IPS DF 4.7 (cell line): ENCODE results near the gene KRTAP12-4.
"Not testable (repeated sequence)": the region's sequence is repeated elsewhere in the genome, so short reads cannot be mapped to it uniquely, and the experiment has no call there.

ENCODE experiments used
- DNase-seq: peaks from one replicate; pipeline ENCODE4 v3.0.0-alpha.2; 2013; ENCODE audit warnings: low spot score; ENCODE audit errors: extremely low read depth

Gene KRTAP12-4

DNA sequence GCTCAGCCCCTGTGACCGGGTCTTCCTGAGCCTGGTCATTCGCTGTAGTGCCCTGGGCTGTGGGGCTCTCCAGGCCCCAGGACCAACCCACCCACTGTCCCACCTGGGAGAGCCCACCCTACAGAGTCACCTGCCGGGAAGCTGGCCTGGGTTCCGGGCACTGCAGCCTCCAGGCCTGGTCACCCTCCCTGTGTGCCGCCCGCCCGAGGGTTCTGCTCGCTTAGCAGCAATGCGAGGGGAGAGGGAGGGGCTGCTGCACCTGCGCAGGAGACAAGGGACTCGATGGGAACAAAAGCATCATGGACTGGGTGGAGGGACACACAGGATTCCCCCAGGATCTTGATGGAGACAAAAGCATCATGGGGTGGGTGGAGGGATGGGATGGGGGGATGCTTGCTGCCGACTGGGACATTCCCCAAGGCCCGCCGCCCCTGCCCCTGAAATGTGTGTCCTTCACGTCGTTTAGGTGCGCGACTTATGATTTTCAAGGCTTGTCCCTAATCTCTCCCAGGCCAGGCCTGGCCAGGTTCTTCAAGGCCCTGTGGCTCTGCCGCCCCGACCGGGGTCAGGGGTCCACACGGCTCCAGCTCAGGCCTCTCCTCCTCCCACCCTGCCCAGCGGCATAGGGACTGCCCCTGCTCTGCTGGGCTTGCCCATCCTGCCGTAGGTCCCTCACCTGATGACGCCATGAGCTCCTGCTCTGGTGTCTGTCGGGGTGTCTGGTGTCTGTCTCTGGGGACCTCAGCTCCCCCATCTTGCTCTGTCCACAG, 40.9 kb downstream of the KRTAP12-4 start:
- no peak for DNase-seq

GRCh38 chr21:44612669-44613229, 41.7 kb downstream of the KRTAP12-4 start:
- no peak for DNase-seq

- no peak for DNase-seq
These were observed 42.4 kb downstream of the KRTAP12-4 start, which contains the start of gene KRTAP10-8 for GRCh38 chr21:44612029-44612486. TSS of gene KRTAP10-8 (plus strand) at chr21:44612079. CDS start at chr21:44612101, 22 bp downstream.

DNA sequence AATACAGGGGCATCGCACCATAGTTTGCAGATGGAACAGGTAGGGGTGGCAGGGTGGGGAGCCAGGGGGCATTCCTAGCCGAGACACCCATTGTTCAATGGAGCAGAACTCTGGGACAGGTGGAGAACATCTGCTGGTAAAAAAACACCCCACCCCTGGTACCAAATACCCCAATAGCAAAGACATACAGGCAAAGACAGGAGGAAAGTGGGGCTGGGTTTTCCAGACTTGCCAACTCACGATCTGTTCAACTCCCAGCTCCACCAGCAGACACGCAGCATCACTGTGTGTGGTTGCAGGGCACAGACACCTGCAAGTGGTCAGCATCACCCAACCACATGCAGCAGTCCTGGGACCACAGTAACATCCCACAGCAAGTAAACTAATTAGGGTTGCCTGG, 42.9 kb downstream of the KRTAP12-4 start:
- no peak for DNase-seq

- DNase-seq = not testable (repeated sequence)
These were observed 44.2 kb downstream of the KRTAP12-4 start for GRCh38 chr21:44610157-44610843.

DNA sequence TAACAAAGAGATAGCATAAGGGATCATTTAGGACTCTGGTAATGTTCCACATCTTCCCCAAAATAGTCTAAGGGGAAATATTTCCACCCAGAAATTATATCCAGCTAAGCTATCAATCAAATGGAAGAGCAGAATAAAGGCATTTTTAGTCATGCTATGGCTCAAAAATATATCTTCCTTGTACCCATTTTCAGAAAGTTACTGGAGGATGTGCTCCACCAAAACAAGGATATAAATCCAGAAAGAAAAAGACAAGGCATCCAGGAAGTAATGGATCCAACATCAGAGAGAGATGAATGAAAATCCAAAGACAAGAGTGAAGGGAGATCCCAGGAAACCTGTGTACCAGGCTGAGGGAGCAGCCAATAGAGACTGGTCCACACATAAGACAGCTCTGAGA, 45.3 kb downstream of the KRTAP12-4 start:
- DNase-seq = no peak

DNA sequence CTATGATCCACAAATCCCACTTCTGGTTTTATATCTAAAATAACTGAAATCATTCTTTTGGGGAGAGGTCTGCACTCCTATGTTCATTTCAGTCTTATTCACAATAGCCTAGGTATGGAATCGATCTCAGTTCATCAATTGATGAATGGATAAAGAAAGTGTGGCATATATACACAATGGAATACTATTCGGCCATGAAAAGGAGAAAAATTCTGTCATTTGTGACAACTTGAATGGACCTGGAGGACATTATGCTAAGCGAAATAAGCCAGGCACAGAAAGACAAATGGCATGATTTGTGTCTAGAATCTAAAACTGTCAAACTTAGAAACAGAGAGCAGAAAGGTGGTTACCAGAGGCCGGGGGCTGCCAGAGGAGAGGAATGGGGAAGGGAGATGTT, 48.0 kb downstream of the KRTAP12-4 start:
- no peak for DNase-seq
